ENCODE data around the gene SBK3. TPM values are rescaled to one million over a fixed set of nuclear protein-coding genes. Genes with fewer than 3 reads are reported as not detected.

SBK3 gene
- total RNA-seq, 1 donor from 2014 or later: 1.8 TPM

GRCh38 chr19:55493645-55494171 lies 51.6 kb downstream of the SBK3 start:
- Histone ChIP-seq H3K36me3 (no peaks in the 10 kb centered on the region), H3K27me3 (peaks cover 6% of the 10 kb centered on the region), H3K4me1 (no peaks in the 10 kb centered on the region), H3K4me3 (no peak overlapping the region), H3K27ac (peak overlapping the region; percentile 58), H3K9me3 (no peaks in the 10 kb centered on the region)
- intact Hi-C loops (cut with DNase I): no loop called here
- DNase-seq (no peak), ATAC-seq (no peak)
- TF ChIP-seq, protein P1, sequence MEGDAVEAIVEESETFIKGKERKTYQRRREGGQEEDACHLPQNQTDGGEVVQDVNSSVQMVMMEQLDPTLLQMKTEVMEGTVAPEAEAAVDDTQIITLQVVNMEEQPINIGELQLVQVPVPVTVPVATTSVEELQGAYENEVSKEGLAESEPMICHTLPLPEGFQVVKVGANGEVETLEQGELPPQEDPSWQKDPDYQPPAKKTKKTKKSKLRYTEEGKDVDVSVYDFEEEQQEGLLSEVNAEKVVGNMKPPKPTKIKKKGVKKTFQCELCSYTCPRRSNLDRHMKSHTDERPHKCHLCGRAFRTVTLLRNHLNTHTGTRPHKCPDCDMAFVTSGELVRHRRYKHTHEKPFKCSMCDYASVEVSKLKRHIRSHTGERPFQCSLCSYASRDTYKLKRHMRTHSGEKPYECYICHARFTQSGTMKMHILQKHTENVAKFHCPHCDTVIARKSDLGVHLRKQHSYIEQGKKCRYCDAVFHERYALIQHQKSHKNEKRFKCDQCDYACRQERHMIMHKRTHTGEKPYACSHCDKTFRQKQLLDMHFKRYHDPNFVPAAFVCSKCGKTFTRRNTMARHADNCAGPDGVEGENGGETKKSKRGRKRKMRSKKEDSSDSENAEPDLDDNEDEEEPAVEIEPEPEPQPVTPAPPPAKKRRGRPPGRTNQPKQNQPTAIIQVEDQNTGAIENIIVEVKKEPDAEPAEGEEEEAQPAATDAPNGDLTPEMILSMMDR (IDR thresholded peaks at IDR 0.05): no peak

- TF ChIP-seq, protein P1 (IDR thresholded peaks at IDR 0.05): no peak
- no peaks in the 10 kb centered on the region for H3K36me3 ChIP-seq
- H3K27ac ChIP-seq: peak overlapping the region; percentile 58
- no peaks in the 10 kb centered on the region for H3K4me1 ChIP-seq
- ATAC-seq (no peak), DNase-seq (no peak)
- intact Hi-C loops (cut with DNase I): no loop called here
- peaks cover 6% of the 10 kb centered on the region for H3K27me3 ChIP-seq
- no peaks in the 10 kb centered on the region for H3K9me3 ChIP-seq
- no peak overlapping the region for H3K4me3 ChIP-seq
These were observed 52.2 kb downstream of the SBK3 start for GRCh38 chr19:55493052-55493644.

- Histone ChIP-seq H3K4me1 (no peaks in the 10 kb centered on the region), H3K36me3 (no peaks in the 10 kb centered on the region), H3K27me3 (peaks cover 6% of the 10 kb centered on the region), H3K9me3 (no peaks in the 10 kb centered on the region), H3K27ac (no peak overlapping the region), H3K4me3 (no peak overlapping the region)
- no peak for DNase-seq
- intact Hi-C loops (cut with DNase I): no loop called here
- ATAC-seq: no peak
- TF ChIP-seq, protein P1 (IDR thresholded peaks at IDR 0.05): no peak
These were observed 52.9 kb downstream of the SBK3 start for GRCh38 chr19:55492362-55492944.

DNA sequence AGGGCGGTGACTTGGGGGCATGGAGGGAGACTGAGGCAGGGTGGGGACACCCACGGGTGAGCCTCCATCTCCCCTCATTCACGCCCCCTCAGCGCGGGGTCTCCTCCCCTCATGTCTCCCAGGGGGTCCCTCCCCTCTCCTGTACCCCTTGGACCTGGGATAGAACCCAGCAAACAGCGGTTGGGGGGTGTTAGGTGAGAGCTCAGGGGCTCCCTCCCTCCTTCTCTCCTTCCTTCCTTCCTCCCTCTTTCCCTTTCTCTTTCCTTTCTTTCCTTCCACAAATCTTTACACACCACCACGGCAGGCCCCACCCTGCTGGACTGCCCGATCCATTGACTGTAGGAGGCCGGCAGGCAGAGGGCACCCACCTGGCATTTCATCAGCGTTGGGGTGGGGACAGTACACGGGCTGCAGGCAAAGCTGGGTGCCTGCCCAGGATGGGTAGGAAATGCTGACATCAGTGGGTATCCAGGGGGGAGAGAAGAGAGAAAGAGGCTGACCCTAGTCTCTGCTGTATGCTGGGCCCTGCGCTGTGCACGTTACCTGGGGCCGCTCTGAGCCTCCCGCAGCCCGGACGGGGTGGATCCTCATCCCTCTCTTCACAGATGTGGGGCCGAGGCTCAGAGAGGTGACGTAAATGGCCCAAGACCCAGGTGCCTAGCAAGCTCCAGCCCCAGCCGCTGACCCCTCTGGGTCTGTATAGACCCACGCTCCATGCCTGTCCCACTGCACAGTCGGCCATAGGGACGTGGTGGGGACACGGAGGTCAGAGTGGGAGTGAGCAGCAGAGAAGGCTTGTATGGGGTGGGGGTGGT lies 53.6 kb downstream of the SBK3 start:
- TF ChIP-seq, protein P1 (IDR thresholded peaks at IDR 0.05): no peak
- Histone ChIP-seq H3K4me1 (no peaks in the 10 kb centered on the region), H3K36me3 (no peaks in the 10 kb centered on the region), H3K9me3 (no peaks in the 10 kb centered on the region), H3K4me3 (no peak overlapping the region), H3K27ac (no peak overlapping the region), H3K27me3 (peaks cover 6% of the 10 kb centered on the region)
- no peak for ATAC-seq
- no peak for DNase-seq
- intact Hi-C loops (cut with DNase I): no loop called here

Other genes with a start within 250 kb of the SBK3 start
- gene TMEM150B, start 220.2 kb downstream of the SBK3 start, total RNA-seq: 23.9 TPM
- gene KMT5C, start 205.7 kb downstream of the SBK3 start, total RNA-seq: 11.7 TPM
- gene COX6B2, start 190.8 kb downstream of the SBK3 start, total RNA-seq: not detected
- gene GARIN5B, start 182.3 kb downstream of the SBK3 start, total RNA-seq: not detected
- gene IL11, start 175.1 kb downstream of the SBK3 start, total RNA-seq: 0.84 TPM
- not detected for gene TMEM190, start 168.7 kb downstream of the SBK3 start, total RNA-seq
- gene TMEM238, start 161.3 kb downstream of the SBK3 start, total RNA-seq: 19.8 TPM
- 1,343 TPM for gene RPL28, start 159.6 kb downstream of the SBK3 start, total RNA-seq
- gene UBE2S, start 137.8 kb downstream of the SBK3 start, total RNA-seq: 19.5 TPM
- not detected for gene SHISA7, start 102.2 kb downstream of the SBK3 start, total RNA-seq
- 25.3 TPM for gene ISOC2, start 83.9 kb downstream of the SBK3 start, total RNA-seq
- gene C19orf85, start 80.8 kb downstream of the SBK3 start, total RNA-seq: not detected
- gene ZNF628, start 68.9 kb downstream of the SBK3 start, total RNA-seq: 10.2 TPM
- 14.7 TPM for gene NAT14, start 60.4 kb downstream of the SBK3 start, total RNA-seq
- 6.0 TPM for gene SSC5D, start 57.1 kb downstream of the SBK3 start, total RNA-seq
- not detected for gene SBK2, start 8.4 kb downstream of the SBK3 start, total RNA-seq
- 15.7 TPM for gene ZNF579, start 35.3 kb upstream of the SBK3 start, total RNA-seq
- 14.9 TPM for gene FIZ1, start 54.0 kb upstream of the SBK3 start, total RNA-seq
- 28.6 TPM for gene ZNF524, start 54.7 kb upstream of the SBK3 start, total RNA-seq
- 18.4 TPM for gene ZNF865, start 60.1 kb upstream of the SBK3 start, total RNA-seq
- 9.7 TPM for gene ZNF784, start 79.0 kb upstream of the SBK3 start, total RNA-seq
- 30.7 TPM for gene ZNF580, start 95.5 kb upstream of the SBK3 start, total RNA-seq
- gene ZNF581, start 98.1 kb upstream of the SBK3 start, total RNA-seq: 16.4 TPM
- gene CCDC106, start 102.7 kb upstream of the SBK3 start, total RNA-seq: 11.1 TPM
- 142 TPM for gene U2AF2, start 109.5 kb upstream of the SBK3 start, total RNA-seq
- gene EPN1, start 129.7 kb upstream of the SBK3 start, total RNA-seq: 117 TPM
- gene NLRP9, start 192.9 kb upstream of the SBK3 start, total RNA-seq: not detected
- not detected for gene RFPL4A, start 213.6 kb upstream of the SBK3 start, total RNA-seq
- gene RFPL4AL1, start 223.6 kb upstream of the SBK3 start, total RNA-seq: not detected